Left lung (tissue), 10 donors: Measurements from ENCODE around the gene CPN2. TPM values are rescaled to one million over a fixed set of nuclear protein-coding genes. Genes with fewer than 3 reads are reported as not detected.

Experiments
- ATAC-seq: fragments of 200-7000 bp; cut with Tn5 transposase; one replicate; pipeline ENCODE4 v1.9.1; 2020; ENCODE audit warnings: moderate library complexity
- DNase-seq, 4 donors: peaks; one replicate each; pipeline ENCODE4 v3.0.0-alpha.2; 2013 to 2020
- H3K27ac ChIP-seq, 2 donors: fragments of 200-600 bp; sonication (generic) in 1 of 2; one replicate each; pipeline versions ENCODE4 v1.5.0 to v1.8.0; 2020 to 2021
- H3K27me3 ChIP-seq, 2 donors: fragments of 200-600 bp; sonication (generic) in 1 of 2; one replicate each; pipeline versions ENCODE4 v1.5.0 to v1.8.0; 2020 to 2021
- H3K36me3 ChIP-seq, 2 donors: fragments of 200-600 bp; sonication (generic) in 1 of 2; one replicate each; pipeline versions ENCODE4 v1.5.0 to v1.8.0; 2020 to 2021
- H3K4me1 ChIP-seq, 2 donors: fragments of 200-600 bp; one replicate each; pipeline ENCODE4 v1.8.0; 2021
- H3K4me3 ChIP-seq, 2 donors: fragments of 200-600 bp; sonication (generic) in 1 of 2; one replicate each; pipeline versions ENCODE4 v1.5.0 to v1.8.0; 2020 to 2021; ENCODE audit warnings: mild to moderate bottlenecking in 1 of 2
- H3K9me3 ChIP-seq, 2 donors: fragments of 200-600 bp; sonication (generic) in 1 of 2; one replicate each; pipeline versions ENCODE4 v1.5.0 to v1.8.0; 2020 to 2021
- intact Hi-C, 2 donors: fragments of 100-400 bp; cut with DNase I; formaldehyde crosslinking; loops; one replicate each; pipeline versions ENCODE4 v1.11.2 to v1.14.2; 2022
- polyA plus RNA-seq, 6 donors: library from polyadenylated mRNA; unstranded; fragments of 120-200 nt; gene quantifications; one replicate each; pipeline ENCODE4 v1.2.1, GENCODE V29; 2013; ENCODE audit not compliant: insufficient read length in 6 of 6
- total RNA-seq, 2 donors: library from RNA; stranded (reverse); fragmentation: NEBNext Ultra II Directional; extraction: Animal tissue kit (Norgen Biotek cat#: 25700); gene quantifications; one replicate each; pipeline ENCODE4 v1.2.1, GENCODE V29; 2021
- TF ChIP-seq, protein P1 (sequence below), 2 donors: fragments of 200-600 bp; sonication (generic) in 1 of 2; IDR thresholded peaks; one replicate each; pipeline versions ENCODE4 v1.5.0 to v1.8.0; 2021; ENCODE audit warnings: antibody characterized with exemption in 2 of 2
- donor health status: DM: no; HTN: yes; CAD: no.
- donor health status: DM: no; HTN: no; CAD: no.

The CPN2 gene
- total and polyA plus RNA-seq, 8 donors: not detected

DNA sequence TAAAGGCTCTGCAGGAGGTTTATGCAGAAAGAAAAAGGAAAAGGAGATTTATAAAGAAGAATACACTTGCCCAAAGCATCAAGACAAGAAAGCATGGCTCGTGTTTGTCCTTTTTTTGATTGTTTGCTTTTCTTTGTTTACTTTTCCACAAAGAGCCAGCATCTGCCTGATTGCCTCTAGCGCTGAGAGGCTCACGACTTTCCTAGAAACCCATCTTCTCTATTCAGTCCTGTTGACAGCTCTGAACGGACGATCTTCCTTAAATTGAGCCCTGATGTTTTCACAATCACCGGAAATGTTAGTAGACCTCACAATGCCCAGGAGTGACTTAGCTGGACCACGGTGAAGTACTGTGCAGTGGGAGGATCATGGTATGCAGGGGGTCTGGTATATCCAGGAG is 35.5 kb upstream of the CPN2 start:
- Histone ChIP-seq H3K4me3 (no peak overlapping the region), H3K27me3 (peaks cover 0 to 3% of the 10 kb centered on the region in 2 donors), H3K4me1 (no peaks in the 10 kb centered on the region), H3K9me3 (peaks cover 0 to 5% of the 10 kb centered on the region in 2 donors), H3K36me3 (no peaks in the 10 kb centered on the region), H3K27ac (no peak overlapping the region)
- DNase-seq (no peak), ATAC-seq (no peak)
- TF ChIP-seq, protein P1, sequence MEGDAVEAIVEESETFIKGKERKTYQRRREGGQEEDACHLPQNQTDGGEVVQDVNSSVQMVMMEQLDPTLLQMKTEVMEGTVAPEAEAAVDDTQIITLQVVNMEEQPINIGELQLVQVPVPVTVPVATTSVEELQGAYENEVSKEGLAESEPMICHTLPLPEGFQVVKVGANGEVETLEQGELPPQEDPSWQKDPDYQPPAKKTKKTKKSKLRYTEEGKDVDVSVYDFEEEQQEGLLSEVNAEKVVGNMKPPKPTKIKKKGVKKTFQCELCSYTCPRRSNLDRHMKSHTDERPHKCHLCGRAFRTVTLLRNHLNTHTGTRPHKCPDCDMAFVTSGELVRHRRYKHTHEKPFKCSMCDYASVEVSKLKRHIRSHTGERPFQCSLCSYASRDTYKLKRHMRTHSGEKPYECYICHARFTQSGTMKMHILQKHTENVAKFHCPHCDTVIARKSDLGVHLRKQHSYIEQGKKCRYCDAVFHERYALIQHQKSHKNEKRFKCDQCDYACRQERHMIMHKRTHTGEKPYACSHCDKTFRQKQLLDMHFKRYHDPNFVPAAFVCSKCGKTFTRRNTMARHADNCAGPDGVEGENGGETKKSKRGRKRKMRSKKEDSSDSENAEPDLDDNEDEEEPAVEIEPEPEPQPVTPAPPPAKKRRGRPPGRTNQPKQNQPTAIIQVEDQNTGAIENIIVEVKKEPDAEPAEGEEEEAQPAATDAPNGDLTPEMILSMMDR (IDR thresholded peaks at IDR 0.05): no peak
- intact Hi-C loops: no loop called here

DNA sequence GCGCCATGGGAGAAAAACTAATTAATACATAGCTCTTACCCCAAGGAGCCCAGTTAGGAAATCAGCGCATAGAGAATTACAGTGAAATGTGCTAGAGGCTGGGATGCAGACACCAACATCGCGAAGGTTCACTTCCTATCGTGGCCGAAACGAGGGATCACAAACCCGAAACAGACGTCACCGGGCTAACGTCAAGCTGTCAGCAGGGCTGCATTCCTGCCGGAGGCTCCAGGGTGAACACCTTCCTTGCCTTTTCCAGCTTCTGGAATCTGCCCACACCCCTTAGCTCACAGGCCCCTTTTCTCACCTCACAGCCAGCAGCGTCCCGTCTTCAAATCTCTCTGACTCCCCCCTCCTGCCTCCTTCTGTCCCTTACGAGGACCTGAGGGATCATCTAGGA is 34.9 kb upstream of the CPN2 start:
- TF ChIP-seq, protein P1 (IDR thresholded peaks at IDR 0.05): no peak
- Histone ChIP-seq H3K36me3 (no peaks in the 10 kb centered on the region), H3K4me1 (no peaks in the 10 kb centered on the region), H3K27me3 (peaks cover 0 to 7% of the 10 kb centered on the region in 2 donors), H3K9me3 (peaks cover 0 to 5% of the 10 kb centered on the region in 2 donors), H3K4me3 (no peak overlapping the region), H3K27ac (no peak overlapping the region)
- DNase-seq (peak in 1 of 4 donors; percentile 16), ATAC-seq (no peak)
- intact Hi-C loops: no loop called here

- H3K4me3 ChIP-seq: no peak overlapping the region
- peak in 1 of 4 donors; percentile 59 for DNase-seq
Measured at GRCh38 chr3:194384569-194385001, 33.5 kb upstream of the CPN2 start.

GRCh38 chr3:194384156-194384555 is 33.0 kb upstream of the CPN2 start:
- intact Hi-C loops: no loop called here
- Histone ChIP-seq H3K4me3 (no peak overlapping the region), H3K36me3 (no peaks in the 10 kb centered on the region), H3K27ac (no peak overlapping the region), H3K4me1 (no peaks in the 10 kb centered on the region), H3K9me3 (no peaks in the 10 kb centered on the region), H3K27me3 (peaks cover 0 to 11% of the 10 kb centered on the region in 2 donors)
- TF ChIP-seq, protein P1 (IDR thresholded peaks at IDR 0.05): no peak
- DNase-seq: peak in 1 of 4 donors; percentile 41
- ATAC-seq: no peak

More at GRCh38 chr3:194384569-194385001, 33.5 kb upstream of the CPN2 start:
- H3K4me1 ChIP-seq: no peaks in the 10 kb centered on the region
- no peak for ATAC-seq
- H3K27me3 ChIP-seq: peaks cover 0 to 11% of the 10 kb centered on the region in 2 donors
- intact Hi-C loops: no loop called here
- no peaks in the 10 kb centered on the region for H3K9me3 ChIP-seq
- TF ChIP-seq, protein P1 (IDR thresholded peaks at IDR 0.05): no peak
- no peak overlapping the region for H3K27ac ChIP-seq
- H3K36me3 ChIP-seq: no peaks in the 10 kb centered on the region

GRCh38 chr3:194383276-194383940 is 32.3 kb upstream of the CPN2 start:
- TF ChIP-seq, protein P1 (IDR thresholded peaks at IDR 0.05): no peak
- H3K4me3 ChIP-seq: no peak overlapping the region
- H3K27me3 ChIP-seq: peaks cover 0 to 19% of the 10 kb centered on the region in 2 donors
- intact Hi-C loops: no loop called here
- DNase-seq: no peak
- no peak overlapping the region for H3K27ac ChIP-seq
- no peaks in the 10 kb centered on the region for H3K36me3 ChIP-seq
- H3K4me1 ChIP-seq: no peaks in the 10 kb centered on the region
- no peak for ATAC-seq
- no peaks in the 10 kb centered on the region for H3K9me3 ChIP-seq
